Heart left ventricle (tissue), 13 donors: ENCODE data around the gene WDR12.

Experiments
- CTCF ChIP-seq, 12 donors: fragments of 200-600 bp; sonication (generic) in 4 of 12; IDR thresholded peaks; one replicate each; pipeline versions ENCODE4 v1.5.0 to v1.8.0; 2018 to 2022; ENCODE audit warnings: antibody characterized with exemption in 12 of 12, mild to moderate bottlenecking in 5 of 12
- POLR2A ChIP-seq, 2 donors: fragments of 450-650 bp; IDR thresholded peaks; one replicate each; pipeline ENCODE4 v1.6.1; 2017; ENCODE audit warnings: antibody characterized with exemption in 2 of 2, mild to moderate bottlenecking in 2 of 2, moderate library complexity in 2 of 2
- donor health status: ischemic (EF 13 %, LVEDD 7.1; RV severe dilation, severe dysfunction).
- donor health status: DM: no; HTN: yes; CAD: no.
- donor health status: DM: no; HTN: no; CAD: no.
- donor health status: ischemic (EF 25% LVEDD 6.9; RV normal size, moderate dysfunction).
- donor health status: ischemic (EF 25% LVEDD 5.7; RV mildly dilated, moderate dysfunction).
- donor health status: ischemic (EF 35%, LVEDD 5.7; RV mildly dilated, moderate dysfunction).
- donor health status: nonischemic (EF 11% LVEDD 7.7; RV severe dilation, severe dysfunction).
- donor health status: DM: yes; HTN: yes; CAD: no.
- donor health status: PGD.
- donor health status: ischemic (EF 29% LVEDD 5.4; RV normal size, mild dysfunction).
- donor health status: nonischemic (EF 23%, LVEDD 6.1; RV moderate dilation, normal function).

- no peak for TF ChIP-seq CTCF (IDR thresholded peaks at IDR 0.05)
- TF ChIP-seq POLR2A (IDR thresholded peaks at IDR 0.05) = no peak
These were observed 66.8 kb downstream of the WDR12 start for GRCh38 chr2:202844656-202845055.
